Stimulated activated CD4-positive, alpha-beta T cell treated with anti-CD3 and anti-CD28 coated beads, Interleukin-12 subunit alpha, Interleukin-12 subunit beta, amount 100 ng/mL, for 48 hours (primary cell): Measurements from ENCODE around the gene ZCCHC7.

Experiments used
- DNase-seq, 3 donors: peaks; one replicate each; pipeline ENCODE4 v3.0.0-alpha.2; 2020; ENCODE audit warnings: low read depth in 2 of 3, low spot score in 1 of 3

Gene ZCCHC7

GRCh38 chr9:37370968-37371563 lies 250.7 kb downstream of the ZCCHC7 start:
- no peak for DNase-seq

- no peak for DNase-seq
Observed at GRCh38 chr9:37371565-37372464, 251.4 kb downstream of the ZCCHC7 start.

GRCh38 chr9:37372839-37373238 lies 252.5 kb downstream of the ZCCHC7 start:
- no peak for DNase-seq

- DNase-seq = no peak
Observed at GRCh38 chr9:37373621-37374020, 253.2 kb downstream of the ZCCHC7 start.

GRCh38 chr9:37374892-37375291 lies 254.5 kb downstream of the ZCCHC7 start:
- DNase-seq = no peak

- no peak for DNase-seq
Observed at GRCh38 chr9:37377688-37378612, 257.6 kb downstream of the ZCCHC7 start.

- DNase-seq = no peak
Observed at GRCh38 chr9:37378613-37379004, 258.2 kb downstream of the ZCCHC7 start.

- no peak for DNase-seq
Observed at GRCh38 chr9:37379835-37380234, 259.5 kb downstream of the ZCCHC7 start.

- DNase-seq = no peak
Observed at GRCh38 chr9:37380570-37380969, 260.2 kb downstream of the ZCCHC7 start.

- no peak for DNase-seq
Observed at GRCh38 chr9:37381094-37381741, 260.8 kb downstream of the ZCCHC7 start.

- no peak for DNase-seq
Observed at GRCh38 chr9:37382161-37382981, 262.0 kb downstream of the ZCCHC7 start.

- DNase-seq = no peak
Observed at GRCh38 chr9:37382982-37383357, 262.6 kb downstream of the ZCCHC7 start.

- no peak for DNase-seq
Observed at GRCh38 chr9:37383393-37383792, 263.0 kb downstream of the ZCCHC7 start.

- no peak for DNase-seq
Observed at GRCh38 chr9:37383876-37384746, 263.7 kb downstream of the ZCCHC7 start.

GRCh38 chr9:37385286-37385685 lies 264.9 kb downstream of the ZCCHC7 start:
- DNase-seq = no peak

GRCh38 chr9:37386988-37387387 lies 266.6 kb downstream of the ZCCHC7 start:
- DNase-seq = no peak

GRCh38 chr9:37390759-37391158 lies 270.4 kb downstream of the ZCCHC7 start:
- DNase-seq = no peak

- no peak for DNase-seq
Observed at GRCh38 chr9:37392272-37392671, 271.9 kb downstream of the ZCCHC7 start.

GRCh38 chr9:37395229-37395628 lies 274.9 kb downstream of the ZCCHC7 start:
- DNase-seq = no peak
